HG03108 (cell line): ENCODE data around the gene ZDHHC24.

Source experiments
- ATAC-seq: cut with Tn5 transposase; IDR thresholded peaks from one replicate; pipeline ENCODE4 v1.9.1; 2021; ENCODE audit warnings: moderate library complexity; ENCODE audit not compliant: unreplicated experiment

Gene ZDHHC24

DNA sequence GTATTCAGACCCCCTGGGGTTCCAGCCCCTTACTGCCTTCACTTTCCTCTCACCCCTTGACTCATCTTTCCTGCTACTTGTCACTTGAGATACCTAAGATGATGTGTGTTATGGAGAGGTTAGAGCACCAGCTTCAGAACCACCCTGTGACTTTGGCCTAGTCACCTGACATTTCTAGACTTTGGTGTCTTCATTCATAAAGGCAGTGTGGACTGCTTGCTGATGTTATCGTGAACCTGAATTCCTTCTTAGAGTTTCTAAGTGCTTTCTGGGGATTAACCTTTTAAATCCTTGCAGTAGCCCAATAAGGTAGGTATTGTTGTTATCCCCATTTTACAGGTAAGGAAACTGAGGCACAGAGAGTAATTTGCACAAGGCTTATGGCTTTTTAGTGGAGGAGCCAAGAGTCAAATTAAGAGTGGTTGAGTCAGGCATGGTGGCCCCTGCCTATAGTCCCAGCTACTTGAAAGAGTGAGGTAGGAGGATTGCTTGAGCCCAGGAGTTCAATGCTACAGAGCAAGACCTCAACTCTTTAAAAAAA, 40.5 kb downstream of the ZDHHC24 start:
- ATAC-seq: no peak

DNA sequence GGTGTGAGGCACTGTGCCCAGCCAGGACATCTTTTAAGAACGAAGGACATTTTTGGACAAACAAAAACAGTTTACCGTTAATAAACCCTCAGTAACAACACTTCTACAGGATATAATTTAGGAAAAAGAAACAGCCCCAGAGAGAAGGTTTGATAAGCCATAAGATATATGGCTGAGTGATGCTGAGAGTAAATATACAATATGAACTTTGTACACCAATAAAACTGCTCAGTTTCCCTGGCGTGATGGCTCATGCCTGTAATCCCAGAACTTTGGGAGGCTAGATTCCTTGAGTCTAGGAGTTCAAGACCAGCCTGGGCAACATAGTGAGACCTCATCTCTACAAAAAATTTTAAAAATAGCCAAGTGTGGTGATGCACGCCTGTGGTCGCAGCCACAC, 47.3 kb downstream of the ZDHHC24 start:
- ATAC-seq: no peak

DNA sequence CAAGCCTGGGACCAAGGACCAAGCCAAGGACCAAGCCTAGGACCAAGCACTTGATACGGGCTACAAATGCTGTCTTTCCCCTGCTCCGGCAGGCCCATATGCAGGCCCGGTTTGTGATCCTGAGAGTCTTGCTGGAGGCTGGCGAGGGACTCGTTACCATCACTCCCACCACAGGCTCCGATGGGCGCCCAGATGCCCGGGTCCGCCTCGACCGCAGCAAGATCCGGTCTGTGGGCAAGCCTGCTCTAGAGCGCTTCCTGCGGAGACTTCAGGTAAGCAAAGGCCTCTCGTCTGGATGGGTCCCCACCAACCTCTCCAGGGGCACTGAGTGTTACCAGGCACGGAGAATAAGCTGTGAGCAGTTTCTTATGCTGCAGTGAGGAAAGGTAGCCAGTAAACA, 48.6 kb downstream of the ZDHHC24 start:
- ATAC-seq: no peak

DNA sequence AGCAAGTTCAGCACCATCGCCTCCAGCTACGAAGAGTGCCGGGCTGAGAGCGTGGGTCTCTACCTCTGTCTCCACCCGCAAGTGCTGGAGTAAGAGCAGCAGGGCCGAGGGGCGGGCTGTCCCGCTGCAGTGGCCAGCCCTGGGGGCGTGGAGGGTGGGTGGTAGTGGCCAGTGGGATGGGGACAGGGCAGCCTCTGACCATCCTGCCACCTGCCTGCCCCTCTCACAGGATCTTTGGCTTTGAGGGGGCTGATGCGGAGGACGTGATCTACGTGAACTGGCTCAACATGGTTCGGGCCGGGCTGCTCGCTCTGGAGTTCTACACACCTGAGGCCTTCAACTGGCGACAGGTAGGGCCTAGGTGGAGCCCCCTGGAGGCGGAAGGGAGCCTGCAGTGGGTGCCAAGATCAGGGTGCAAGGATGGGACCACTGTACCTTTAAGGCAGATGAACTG, 50.4 kb downstream of the ZDHHC24 start:
- no peak for ATAC-seq

DNA sequence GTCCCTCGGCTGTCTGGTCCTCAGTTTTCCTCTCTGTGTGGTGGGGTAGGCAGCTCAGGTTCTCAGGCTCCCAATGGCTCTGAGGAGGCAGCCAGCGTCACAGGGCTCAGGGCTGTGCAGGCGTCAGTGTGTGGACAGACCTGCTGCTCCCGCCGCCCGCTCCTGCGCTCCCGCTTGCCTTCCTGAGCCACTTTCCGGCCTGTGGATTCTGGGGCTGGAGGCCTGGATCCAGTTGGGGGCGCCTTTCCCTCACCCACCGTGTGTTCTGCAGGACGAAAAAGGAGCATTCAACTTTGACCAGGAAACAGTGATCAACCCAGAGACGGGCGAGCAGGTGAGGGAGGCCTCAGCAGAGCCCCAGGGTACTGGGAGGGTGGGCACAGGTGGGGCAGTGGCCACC, 50.9 kb downstream of the ZDHHC24 start:
- ATAC-seq: no peak

DNA sequence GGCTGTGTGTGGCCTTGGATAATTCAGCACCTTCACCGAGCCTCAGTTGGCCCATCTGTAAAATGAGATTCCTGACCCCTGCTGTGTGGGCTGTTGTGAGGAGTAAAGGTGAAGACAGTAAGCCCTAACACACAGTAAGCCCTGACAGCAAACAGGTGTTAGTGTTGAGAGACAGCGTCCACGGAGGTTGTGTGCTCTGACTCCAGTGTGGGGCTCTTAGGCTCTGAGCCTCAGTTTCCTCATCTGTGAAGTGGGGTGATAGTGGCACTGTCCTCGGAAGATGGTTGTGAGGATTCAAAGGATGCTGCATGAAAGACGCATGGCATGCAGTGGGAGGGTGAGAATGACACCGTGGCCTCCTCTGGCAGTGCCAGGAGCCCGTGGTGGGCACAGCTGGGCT, 51.4 kb downstream of the ZDHHC24 start:
- ATAC-seq: no peak

DNA sequence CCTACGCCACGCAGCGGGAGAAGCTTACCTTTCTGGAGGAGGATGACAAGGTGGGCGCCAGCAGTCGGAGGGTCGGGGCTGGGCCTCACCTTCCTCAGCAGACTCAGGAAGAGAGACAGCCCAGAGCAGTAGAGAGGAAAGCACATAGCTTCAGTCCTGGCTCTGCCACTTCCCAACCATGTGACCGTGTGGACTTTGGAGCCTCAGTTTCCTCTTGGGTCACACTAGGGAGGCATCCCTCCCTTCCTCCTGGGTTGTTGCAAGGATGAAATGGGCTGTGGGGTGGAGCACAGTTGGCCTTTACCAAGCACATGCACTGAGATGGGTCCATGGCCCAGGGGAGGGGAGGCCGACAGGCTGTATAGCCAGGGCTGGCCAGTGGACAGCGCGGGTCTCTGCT, 52.7 kb downstream of the ZDHHC24 start:
- ATAC-seq: no peak

DNA sequence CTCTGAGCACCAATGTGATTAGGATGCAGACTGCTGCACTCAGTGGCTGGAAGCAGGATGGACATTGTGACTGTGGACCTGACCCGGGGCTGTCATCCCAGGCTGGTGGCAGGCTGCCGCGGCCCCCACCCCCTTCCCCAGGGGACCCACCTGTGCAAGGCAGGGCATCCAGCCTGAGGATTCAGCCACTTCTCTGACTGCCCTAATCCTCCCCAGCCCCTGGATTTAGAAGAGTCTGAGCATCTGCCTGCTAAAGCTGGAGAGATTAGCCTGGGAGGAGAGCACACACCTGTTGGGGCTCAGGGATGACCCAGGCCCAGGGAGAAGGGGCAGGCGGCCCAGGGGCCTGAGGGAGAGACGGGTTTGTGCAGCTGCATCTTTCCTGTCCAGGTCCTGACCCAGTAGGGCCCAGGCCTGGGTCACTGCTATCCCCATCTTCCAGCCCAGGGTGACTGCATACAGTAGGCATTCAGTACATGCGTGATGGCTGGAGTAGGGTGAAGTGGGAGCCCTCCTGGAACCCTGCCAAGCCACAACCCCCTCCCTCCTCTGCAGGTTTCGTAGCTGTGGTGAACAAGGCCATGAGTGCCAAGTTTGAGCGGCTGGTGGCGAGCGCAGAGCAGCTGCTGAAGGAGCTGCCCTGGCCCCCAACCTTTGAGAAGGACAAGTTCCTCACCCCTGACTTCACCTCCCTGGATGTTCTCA, 53.5 kb downstream of the ZDHHC24 start:
- ATAC-seq: no peak

DNA sequence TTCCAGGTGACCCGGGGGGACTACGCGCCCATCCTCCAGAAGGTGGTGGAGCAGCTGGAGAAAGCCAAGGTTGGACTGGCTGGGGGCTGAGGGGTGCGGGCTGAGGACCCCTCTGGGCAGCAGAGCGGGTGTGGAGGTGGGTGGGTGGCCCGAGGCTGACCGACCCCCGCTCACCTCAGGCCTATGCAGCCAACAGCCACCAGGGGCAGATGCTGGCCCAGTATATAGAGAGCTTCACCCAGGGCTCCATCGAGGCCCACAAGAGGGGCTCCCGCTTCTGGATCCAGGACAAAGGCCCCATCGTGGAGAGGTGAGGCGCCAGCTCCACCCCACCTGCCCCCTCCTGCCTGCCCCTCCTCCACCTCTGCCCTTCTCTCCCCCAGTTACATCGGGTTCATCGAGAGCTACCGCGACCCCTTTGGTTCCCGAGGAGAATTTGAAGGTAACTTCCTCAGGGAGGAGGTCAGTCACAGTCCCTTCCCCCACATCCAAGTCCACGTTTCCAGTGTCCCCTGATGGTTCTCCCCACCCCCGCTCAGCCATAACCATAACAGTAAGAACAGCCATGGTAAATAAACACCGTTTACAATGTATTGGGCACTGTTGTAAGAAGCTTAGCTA, 54.4 kb downstream of the ZDHHC24 start:
- no peak for ATAC-seq

DNA sequence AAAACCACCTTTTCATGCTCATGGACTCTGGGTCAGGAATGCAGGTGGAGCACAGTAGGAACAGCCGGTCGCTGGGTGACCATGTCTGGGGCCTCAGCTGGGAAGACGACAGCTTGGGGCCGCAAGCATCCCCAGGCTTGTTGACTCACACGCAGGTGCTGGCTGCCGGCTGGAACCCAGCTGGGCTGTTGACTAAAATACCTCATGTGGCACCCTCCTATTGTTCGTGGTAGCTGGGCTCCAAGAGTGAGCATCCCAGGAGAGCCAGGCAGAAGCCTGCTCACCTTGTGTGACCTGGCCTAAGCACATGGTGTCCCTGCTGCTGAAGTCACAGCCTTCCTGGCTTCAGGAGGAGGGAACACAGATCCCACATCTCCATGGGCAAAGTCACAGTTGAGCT, 56.2 kb downstream of the ZDHHC24 start:
- no peak for ATAC-seq

DNA sequence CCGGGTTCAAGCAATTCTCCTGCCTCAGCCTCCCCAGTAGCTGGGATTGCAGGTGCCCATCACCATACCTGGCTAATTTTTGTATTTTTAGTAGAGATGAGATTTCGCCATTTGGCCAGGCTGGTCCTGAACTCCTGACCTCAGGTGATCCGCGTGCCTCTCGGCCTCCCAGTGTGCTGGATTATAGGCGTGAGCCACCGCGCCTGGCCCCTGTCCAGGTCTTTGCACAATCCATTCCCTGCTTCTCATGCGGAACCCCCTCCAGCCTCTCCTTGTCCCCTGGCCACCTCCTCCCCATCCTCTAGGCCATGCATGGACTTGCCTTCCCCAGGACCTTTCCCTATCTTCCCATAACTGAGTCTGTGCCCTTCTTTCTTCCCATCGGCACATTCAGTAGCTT, 56.9 kb downstream of the ZDHHC24 start:
- ATAC-seq: no peak

DNA sequence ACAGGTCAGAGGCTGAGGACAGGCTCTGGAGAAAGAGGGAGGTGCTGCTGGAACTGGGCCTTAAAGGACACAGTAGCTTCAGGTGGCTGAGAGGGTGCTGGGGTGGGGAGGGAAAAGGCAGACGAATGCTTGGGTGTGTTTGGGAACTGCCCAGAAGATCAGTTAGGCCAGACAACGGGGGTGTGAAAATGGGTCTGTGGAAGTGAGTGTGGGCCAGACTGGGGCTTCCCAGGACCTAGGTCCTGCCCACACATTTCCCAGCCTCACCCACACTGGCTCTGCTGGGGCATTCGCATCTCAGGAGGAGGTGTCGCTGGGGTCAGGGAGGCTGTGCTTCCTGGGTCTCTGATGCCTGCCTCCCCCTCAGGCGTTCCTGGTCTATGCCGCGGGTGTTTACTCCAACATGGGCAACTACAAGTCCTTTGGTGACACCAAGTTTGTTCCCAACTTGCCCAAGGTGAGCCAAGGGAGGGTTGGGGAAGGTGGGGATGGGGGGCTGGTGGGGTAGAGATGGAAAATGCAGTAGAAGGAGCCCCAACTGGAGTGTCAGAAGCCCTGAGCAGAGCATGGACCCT, 61.0 kb downstream of the ZDHHC24 start:
- ATAC-seq: no peak

DNA sequence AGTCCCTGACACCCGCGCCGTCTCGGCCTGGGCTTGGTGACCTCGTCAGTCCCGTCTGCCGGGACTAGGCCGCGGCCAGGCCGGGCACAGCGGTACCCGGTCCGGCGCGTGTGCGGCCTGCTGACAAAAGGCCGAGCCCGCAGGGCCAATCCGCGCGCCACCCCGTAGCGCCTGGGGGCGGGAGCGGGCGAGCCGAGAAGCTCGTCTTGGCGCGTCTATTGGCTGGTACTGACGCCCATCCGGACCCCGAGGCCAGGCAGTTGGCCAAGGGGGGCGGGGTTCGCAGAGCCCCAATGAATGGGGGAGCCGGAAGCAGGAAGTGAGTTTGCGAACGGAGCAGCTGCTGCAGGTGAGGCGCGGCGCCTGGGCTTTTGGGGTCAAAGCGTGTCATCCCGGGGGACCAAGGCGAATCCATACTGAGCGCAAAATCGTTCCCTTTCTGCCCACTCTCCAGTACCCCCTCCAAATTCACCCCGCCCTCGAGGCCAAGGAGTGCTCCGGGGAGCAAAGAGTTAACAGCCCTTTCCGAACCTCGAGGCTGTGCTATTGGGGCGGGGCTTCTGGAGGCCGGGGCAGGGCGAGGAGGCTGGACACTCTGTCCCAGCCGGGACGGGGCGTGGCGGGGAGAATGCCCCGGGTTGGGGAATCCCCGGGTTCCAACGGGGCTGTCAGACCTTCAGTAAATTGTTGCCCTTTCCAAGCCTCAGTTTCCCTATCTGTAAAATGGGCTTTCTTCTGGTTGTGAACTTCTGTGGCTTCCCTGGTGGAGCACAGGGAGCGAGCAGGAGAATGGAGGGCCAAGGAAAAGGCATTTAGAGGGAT, 65.5 kb downstream of the ZDHHC24 start, which contains the start of gene DPP3:
TSS of gene DPP3 (plus strand) at position 318 of the 822 bp plus-strand sequence. CDS start 1,767 bp downstream, outside the sequence.
- peak; percentile 85 for ATAC-seq

DNA sequence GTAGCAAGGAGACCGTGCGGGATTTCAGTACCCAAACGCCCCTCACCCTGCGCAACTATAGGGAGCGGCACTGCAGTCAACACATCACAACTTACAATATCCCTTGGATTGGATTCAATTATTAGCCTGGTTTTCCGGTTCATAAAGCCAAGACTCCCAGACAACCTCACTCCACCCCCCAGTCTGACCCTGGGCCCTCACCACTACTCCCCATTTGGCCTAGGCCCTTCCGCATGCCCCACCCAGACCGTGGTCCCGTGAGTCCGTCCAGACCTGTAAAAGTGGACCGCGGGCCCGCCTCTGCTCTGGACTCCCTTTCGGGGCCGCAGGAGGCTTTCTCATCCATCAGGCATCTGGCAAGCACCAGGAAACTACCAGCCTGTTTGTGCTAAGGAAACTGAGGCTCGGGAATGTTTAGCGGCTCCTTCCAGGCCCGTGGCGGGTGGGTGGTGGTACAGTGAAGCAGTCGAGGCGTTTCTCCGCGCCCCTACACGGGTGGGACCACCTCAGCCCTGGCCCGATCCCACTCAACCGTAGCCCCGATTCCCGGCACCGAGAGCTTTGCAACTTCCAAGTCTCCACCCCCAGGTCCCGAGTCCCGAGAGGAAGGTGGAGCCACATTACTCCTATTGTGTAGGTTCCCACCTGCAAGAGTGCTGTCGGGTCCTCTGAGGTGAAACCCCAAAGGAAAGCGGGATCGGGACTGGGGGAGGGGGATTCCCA, 66.3 kb downstream of the ZDHHC24 start:
- ATAC-seq: no peak

DNA sequence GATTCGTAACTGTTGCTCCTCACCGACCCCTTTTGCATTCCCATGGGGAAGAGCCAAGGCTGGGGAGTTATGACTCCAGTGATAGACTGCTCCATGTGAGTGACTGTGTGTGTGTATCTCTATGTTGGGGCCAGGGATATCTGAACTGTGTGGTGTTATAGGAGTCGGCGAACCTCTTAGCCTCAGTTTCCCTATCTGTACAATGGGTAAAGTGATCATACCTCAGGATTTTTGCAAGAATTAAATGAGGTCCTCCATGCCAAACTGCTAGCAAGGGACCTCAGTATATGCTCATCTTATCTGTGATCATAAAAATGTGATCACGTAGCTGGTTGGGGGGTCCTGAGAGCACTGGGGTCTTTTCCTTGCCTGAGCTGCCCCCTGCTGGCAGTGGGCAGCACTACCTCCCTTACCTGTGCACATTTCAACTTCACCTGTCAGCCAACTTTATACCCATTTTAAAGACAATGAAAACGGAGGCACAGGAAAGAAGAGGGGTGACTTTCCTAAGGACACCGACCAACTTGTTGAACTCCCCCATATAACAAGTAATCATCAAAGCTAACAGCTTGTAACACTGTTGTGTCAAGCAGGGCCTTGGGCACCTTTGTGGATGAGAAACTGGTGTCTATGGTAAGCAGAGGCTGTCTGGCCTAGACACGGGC, 67.0 kb downstream of the ZDHHC24 start:
- no peak for ATAC-seq

DNA sequence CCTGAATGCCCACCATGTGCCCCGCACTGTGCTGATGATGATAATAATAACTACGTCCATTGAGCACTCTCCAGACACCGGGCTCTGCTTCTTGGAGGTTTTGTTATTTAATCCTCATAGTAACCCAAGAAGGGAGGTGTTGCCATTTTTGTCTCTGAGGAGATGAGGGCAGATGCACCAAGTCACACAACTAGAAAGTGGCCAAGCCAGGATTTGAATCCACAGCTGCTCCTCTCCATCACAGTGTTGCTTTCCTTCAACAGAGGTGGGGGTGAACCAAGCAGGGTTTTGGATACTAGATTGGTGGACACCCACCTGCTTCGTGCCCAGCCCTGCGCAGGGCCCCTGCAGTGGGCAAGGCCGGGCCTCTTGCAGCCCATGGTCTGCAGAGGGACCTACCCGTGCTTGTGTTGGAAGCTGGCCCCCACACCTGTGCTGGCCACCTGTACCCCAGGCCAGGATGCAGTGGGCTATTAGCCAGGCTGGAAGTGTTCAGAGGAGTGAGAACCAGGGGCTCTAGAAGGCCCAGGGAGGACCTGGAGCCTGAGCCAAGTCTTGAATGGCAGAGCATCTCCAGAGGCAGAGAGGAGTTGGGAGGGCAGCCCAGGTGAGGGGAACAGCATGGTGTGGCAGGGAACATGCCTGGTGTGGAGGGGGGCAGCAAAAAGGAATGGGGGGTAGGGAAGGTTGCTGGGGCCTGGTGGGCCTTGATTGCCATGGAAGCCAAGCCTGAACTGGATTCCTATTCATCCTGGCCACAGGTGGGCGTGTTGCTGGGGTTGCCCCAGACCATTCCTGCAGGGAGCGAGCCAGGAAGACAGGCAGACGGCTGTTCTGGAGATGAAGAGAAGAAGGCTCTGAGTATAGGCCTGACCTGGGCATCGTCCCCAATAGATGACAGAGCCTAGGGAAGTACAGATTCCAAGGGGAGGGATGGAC, 68.3 kb downstream of the ZDHHC24 start:
- ATAC-seq: no peak

DNA sequence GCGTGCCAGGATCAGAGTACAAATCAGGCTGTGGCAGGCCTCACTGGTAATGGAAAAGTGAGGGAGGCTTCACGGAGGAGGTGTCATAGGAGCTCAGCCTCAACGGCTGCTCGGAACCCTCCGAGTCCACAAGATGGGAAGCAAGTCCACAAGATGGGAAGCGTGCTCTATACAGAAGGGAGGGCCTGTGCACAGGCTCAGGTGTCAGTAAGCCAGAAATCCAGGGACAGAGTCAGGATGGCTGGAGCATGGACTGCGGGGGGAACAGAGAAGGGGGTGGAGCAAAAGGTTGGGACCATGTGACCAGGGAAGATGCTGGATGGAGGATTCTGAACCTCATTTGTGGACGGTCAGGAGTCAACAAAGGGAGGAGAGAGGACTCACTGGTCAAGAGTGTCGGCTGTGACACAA, 69.0 kb downstream of the ZDHHC24 start:
- ATAC-seq: no peak

DNA sequence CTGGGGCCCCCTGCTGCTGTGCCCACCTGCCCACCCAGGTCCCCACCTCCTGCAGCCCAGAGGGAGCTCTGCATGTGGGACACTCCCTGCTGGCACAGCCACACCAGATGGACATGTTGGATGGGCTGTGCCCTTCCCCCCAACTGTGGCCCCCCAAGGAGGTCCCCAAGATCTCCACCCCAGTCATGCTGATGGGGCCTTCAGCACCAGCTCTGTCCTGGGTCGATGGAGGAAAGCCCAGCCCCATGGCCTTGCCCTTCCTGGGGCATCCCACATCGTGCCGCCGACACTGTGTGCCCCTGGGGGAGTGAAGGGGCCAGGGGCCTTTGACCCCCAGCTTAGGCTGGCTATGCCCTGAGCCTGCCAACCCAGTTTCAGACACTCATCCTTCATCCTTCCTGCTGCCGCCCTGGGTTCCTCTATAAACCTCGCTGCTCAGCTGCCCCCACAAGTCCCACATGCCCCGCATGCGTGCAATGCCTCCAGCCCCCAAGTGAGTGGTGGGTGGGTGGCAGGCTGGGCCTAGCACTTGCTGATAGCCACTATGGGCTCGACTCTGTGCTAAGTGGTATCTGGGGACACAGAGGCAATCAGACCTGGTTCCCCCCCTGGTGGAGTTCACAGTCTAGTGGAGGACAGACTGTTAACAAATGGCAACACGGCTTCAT, 69.5 kb downstream of the ZDHHC24 start:
- ATAC-seq: no peak
